Neuronal stem cell (in vitro differentiated cells): ENCODE results near the gene PTAFR.
"Not testable (repeated sequence)": the region's sequence is repeated elsewhere in the genome, so short reads cannot be mapped to it uniquely, and the experiment has no call there.

Experiments used
- DNase-seq: peaks from one replicate; pipeline ENCODE4 v3.0.0-alpha.2; 2013; ENCODE audit warnings: low spot score
- H2AFZ ChIP-seq: one replicate; pipeline ENCODE4 v1.6.1; 2013; ENCODE audit warnings: mild to moderate bottlenecking, low read length, inconsistent platforms
- H2AK5ac ChIP-seq: 2 replicates; pipeline ENCODE4 v1.6.1; 2013; ENCODE audit warnings: low read depth, mild to moderate bottlenecking, inconsistent platforms, low read length, moderate library complexity, mixed read lengths
- H2BK120ac ChIP-seq: 2 replicates; pipeline ENCODE4 v1.6.1; 2013; ENCODE audit warnings: low read depth, mild to moderate bottlenecking, inconsistent platforms, low read length, moderate library complexity, mixed read lengths
- H2BK12ac ChIP-seq: one replicate; pipeline ENCODE4 v1.6.1; 2013; ENCODE audit warnings: low read length, inconsistent platforms
- H2BK15ac ChIP-seq: 2 replicates; pipeline ENCODE4 v1.6.1; 2013; ENCODE audit warnings: mild to moderate bottlenecking, low read length, inconsistent platforms, mixed read lengths
- H2BK5ac ChIP-seq: one replicate; pipeline ENCODE4 v1.6.1; 2013; ENCODE audit warnings: inconsistent platforms, mild to moderate bottlenecking, low read length, moderate library complexity
- H3K14ac ChIP-seq: one replicate; pipeline ENCODE4 v1.6.1; 2013; ENCODE audit warnings: low read length, inconsistent platforms
- H3K18ac ChIP-seq: 2 replicates; pipeline ENCODE4 v1.6.1; 2013; ENCODE audit warnings: low read length, inconsistent platforms
- H3K23ac ChIP-seq: 2 replicates; pipeline ENCODE4 v1.6.1; 2013; ENCODE audit warnings: low read depth, mild to moderate bottlenecking, mixed read lengths, low read length, inconsistent platforms; ENCODE audit not compliant: poor library complexity
- H3K27ac ChIP-seq: replicated peaks from 3 replicates; pipeline ENCODE4 v1.5.1; 2013; ENCODE audit warnings: low read length, inconsistent platforms
- H3K27me3 ChIP-seq, 3 experiments: 2 replicates each; pipeline ENCODE4 v1.6.1; 2013; ENCODE audit warnings: low read length in 3 of 3, mild to moderate bottlenecking in 2 of 3, inconsistent platforms in 1 of 3, low read depth in 1 of 3, mixed read lengths in 1 of 3, moderate library complexity in 1 of 3; ENCODE audit not compliant: control insufficient read depth in 3 of 3, insufficient read depth in 3 of 3
- H3K36me3 ChIP-seq, 2 donors: replicated peaks in 1 of 2; 2 replicates each; pipeline ENCODE4 v1.6.1; 2013; ENCODE audit warnings: low read length in 2 of 2; ENCODE audit not compliant: control insufficient read depth in 2 of 2, insufficient read depth in 2 of 2
- H3K4ac ChIP-seq: 2 replicates; pipeline ENCODE4 v1.6.1; 2013; ENCODE audit warnings: inconsistent platforms, mild to moderate bottlenecking, low read length, moderate library complexity
- H3K4me1 ChIP-seq, 2 donors: 1 replicate in 1 of 2; 2 replicates in 1 of 2; pipeline ENCODE4 v1.6.1; 2013; ENCODE audit warnings: low read length in 2 of 2, low read depth in 1 of 2; ENCODE audit not compliant: control insufficient read depth in 2 of 2, insufficient read depth in 1 of 2
- H3K4me2 ChIP-seq: one replicate; pipeline ENCODE4 v1.6.1; 2013; ENCODE audit warnings: mild to moderate bottlenecking, low read length, inconsistent platforms; ENCODE audit not compliant: insufficient read depth, poor library complexity, severe bottlenecking
- H3K4me3 ChIP-seq, 2 donors: 2 replicates each; pipeline ENCODE4 v1.5.1; 2013; ENCODE audit warnings: low read length in 2 of 2, mild to moderate bottlenecking in 2 of 2, inconsistent platforms in 1 of 2, moderate library complexity in 1 of 2
- H3K79me1 ChIP-seq: one replicate; pipeline ENCODE4 v1.6.1; 2013; ENCODE audit warnings: low read depth, mild to moderate bottlenecking, inconsistent platforms, low read length, moderate library complexity
- H3K9ac ChIP-seq: one replicate; pipeline ENCODE4 v1.6.1; 2013; ENCODE audit warnings: mild to moderate bottlenecking, low read depth, low read length, inconsistent platforms; ENCODE audit not compliant: poor library complexity
- H3K9me3 ChIP-seq, 2 donors: replicated peaks in 1 of 2; 2 replicates each; pipeline versions ENCODE3 to v1.6.1; 2013; ENCODE audit warnings: low read length in 2 of 2, mild to moderate bottlenecking in 2 of 2, inconsistent platforms in 1 of 2, low read depth in 1 of 2, mixed read lengths in 1 of 2, moderate library complexity in 1 of 2; ENCODE audit not compliant: control insufficient read depth in 2 of 2, insufficient read depth in 1 of 2
- H4K8ac ChIP-seq: one replicate; pipeline ENCODE4 v1.6.1; 2013; ENCODE audit warnings: low read depth, mild to moderate bottlenecking, inconsistent platforms, low read length, moderate library complexity
- H4K91ac ChIP-seq: one replicate; pipeline ENCODE4 v1.6.1; 2013; ENCODE audit warnings: low read length, low read depth, mild to moderate bottlenecking, inconsistent platforms; ENCODE audit not compliant: poor library complexity
- WGBS, 2 donors: extraction: QIAGEN DNeasy Blood & Tissue Kit; methylation state at CpG; one replicate each; pipeline ENCODE4 v1.1.7; 2013; ENCODE audit warnings: missing lambda C conversion rate in 2 of 2, mixed read lengths in 1 of 2; ENCODE audit not compliant: insufficient read length in 2 of 2, insufficient replicate concordance in 1 of 2; ENCODE audit errors: extremely low coverage in 2 of 2; 5-methylcytosine and 5-hydroxymethylcytosine counted together

PTAFR gene

DNA sequence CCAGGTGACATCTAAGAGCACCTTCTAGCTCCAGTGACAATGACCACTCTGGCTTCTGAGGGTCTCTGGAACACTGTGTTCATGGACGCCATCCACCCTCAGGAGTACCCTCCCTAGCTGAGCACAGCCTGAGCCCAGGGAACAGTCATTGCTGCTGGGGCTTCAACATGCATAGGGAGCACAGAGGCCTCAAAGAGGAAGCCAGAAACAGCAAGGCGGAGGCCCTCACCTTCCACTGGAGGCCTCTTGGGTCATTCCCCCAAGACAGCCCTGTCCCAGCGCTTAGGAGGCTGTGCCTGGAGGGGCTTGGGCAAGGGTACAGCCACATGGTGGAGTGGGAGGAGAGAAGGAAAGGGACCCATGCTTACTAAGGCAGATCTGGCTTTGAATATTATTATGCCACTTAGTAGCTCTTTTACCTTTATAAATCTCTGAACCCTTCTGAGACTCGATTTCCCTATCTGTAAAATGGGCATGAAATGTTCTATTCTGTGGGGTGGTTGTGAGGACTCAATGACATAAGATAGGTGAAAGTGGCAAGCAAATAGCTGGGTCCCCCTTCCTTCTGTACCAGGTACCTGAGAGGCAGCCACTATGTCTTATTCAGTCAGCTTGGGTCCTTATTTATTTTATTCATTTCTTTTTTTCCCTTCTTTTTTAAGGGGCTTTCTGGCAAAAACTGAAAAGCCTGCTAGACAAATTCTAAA, 32.8 kb downstream of the PTAFR start:
- H2AFZ ChIP-seq = no peak overlapping the region
- H2BK5ac ChIP-seq = no peak overlapping the region
- H3K79me1 ChIP-seq = no peaks in the 10 kb centered on the region
- H3K4me2 ChIP-seq = no peak overlapping the region
- no peak for DNase-seq
- H3K27ac ChIP-seq = no peak overlapping the region
- H2AK5ac ChIP-seq = no peak overlapping the region
- peaks cover 0 to 5% (median 0%) of the 10 kb centered on the region in 3 experiments for H3K27me3 ChIP-seq
- no peak overlapping the region for H3K9ac ChIP-seq
- H3K23ac ChIP-seq = no peak overlapping the region
- H3K4me3 ChIP-seq = no peak overlapping the region
- H4K8ac ChIP-seq = no peak overlapping the region
- H3K9me3 ChIP-seq = no peaks in the 10 kb centered on the region
- H3K4ac ChIP-seq = no peak overlapping the region
- H2BK15ac ChIP-seq = no peak overlapping the region
- no peak overlapping the region for H2BK120ac ChIP-seq
- H3K18ac ChIP-seq = no peak overlapping the region
- no peak overlapping the region for H3K14ac ChIP-seq
- H3K4me1 ChIP-seq = peaks cover 4 to 8% of the 10 kb centered on the region in 2 donors
- no peak overlapping the region for H2BK12ac ChIP-seq
- WGBS, 2 donors = no CpG with 5 or more reads among the region's 4 CpGs
- no peak overlapping the region for H4K91ac ChIP-seq
- no peaks in the 10 kb centered on the region for H3K36me3 ChIP-seq

DNA sequence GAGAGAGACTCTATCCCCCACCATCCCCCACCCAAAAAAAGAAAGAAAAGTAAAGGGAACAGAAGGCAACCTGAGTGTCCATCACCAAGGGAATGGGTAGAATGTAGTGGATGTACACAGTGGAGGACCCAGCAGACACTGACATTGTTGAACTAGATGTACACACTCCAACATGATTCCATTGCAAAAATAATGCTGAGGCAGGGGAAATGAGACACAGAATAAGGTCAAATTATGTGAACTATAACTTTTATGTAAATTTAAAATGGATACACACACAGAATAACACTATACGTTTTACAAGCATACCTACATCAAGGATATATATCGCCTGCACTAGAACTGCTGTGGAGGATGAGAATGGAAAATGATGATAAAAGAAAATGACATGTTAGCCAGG, 34.8 kb downstream of the PTAFR start:
- Histone ChIP-seq H4K8ac (no peak overlapping the region), H3K4me3 (no peak overlapping the region), H3K4ac (no peak overlapping the region), H2BK120ac (no peak overlapping the region), H2BK12ac (no peak overlapping the region), H2BK15ac (no peak overlapping the region), H2BK5ac (no peak overlapping the region), H3K79me1 (no peaks in the 10 kb centered on the region), H3K27me3 (peaks cover 0 to 5% (median 0%) of the 10 kb centered on the region in 3 experiments), H3K9me3 (no peaks in the 10 kb centered on the region), H3K27ac (no peak overlapping the region), H3K4me1 (no peaks in the 10 kb centered on the region), H4K91ac (no peak overlapping the region), H3K4me2 (no peak overlapping the region), H3K14ac (no peak overlapping the region), H2AK5ac (no peak overlapping the region), H2AFZ (no peak overlapping the region), H3K18ac (no peak overlapping the region), H3K23ac (no peak overlapping the region), H3K36me3 (no peaks in the 10 kb centered on the region), H3K9ac (no peak overlapping the region)
- no peak for DNase-seq
- WGBS, 2 donors = no CpG with 5 or more reads among the region's 2 CpGs

DNA sequence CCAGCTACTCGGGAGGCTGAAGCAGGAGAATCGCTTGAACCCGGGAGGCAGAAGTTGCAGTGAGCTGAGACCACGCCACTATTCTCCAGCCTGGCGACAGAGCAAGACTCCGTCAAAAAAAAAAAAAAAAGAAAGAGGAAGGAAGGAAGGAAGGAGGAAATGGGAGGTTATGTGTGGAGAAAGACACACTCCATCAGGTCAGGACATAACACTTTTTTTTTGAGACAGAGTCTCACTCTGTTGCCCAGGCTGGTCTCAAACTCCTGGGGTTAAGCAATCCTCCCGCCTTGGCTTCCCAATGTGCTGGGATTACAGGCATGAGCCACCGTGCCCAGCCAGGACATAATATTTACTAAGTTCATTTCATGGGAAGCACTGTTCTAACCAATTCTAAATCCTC, 36.6 kb downstream of the PTAFR start:
- H3K9me3 ChIP-seq, H2BK15ac ChIP-seq, H3K27ac ChIP-seq, H2BK120ac ChIP-seq, H3K79me1 ChIP-seq, H4K8ac ChIP-seq, H3K4me2 ChIP-seq, H3K23ac ChIP-seq, H4K91ac ChIP-seq, H3K14ac ChIP-seq, H2BK12ac ChIP-seq, H3K27me3 ChIP-seq, H2AFZ ChIP-seq, H3K4ac ChIP-seq, H2AK5ac ChIP-seq, H3K9ac ChIP-seq, H3K4me3 ChIP-seq, H2BK5ac ChIP-seq, H3K18ac ChIP-seq, DNase-seq, H3K36me3 ChIP-seq, H3K4me1 ChIP-seq: not testable (repeated sequence)
- WGBS, 2 donors = no CpG with 5 or more reads among the region's 8 CpGs

DNA sequence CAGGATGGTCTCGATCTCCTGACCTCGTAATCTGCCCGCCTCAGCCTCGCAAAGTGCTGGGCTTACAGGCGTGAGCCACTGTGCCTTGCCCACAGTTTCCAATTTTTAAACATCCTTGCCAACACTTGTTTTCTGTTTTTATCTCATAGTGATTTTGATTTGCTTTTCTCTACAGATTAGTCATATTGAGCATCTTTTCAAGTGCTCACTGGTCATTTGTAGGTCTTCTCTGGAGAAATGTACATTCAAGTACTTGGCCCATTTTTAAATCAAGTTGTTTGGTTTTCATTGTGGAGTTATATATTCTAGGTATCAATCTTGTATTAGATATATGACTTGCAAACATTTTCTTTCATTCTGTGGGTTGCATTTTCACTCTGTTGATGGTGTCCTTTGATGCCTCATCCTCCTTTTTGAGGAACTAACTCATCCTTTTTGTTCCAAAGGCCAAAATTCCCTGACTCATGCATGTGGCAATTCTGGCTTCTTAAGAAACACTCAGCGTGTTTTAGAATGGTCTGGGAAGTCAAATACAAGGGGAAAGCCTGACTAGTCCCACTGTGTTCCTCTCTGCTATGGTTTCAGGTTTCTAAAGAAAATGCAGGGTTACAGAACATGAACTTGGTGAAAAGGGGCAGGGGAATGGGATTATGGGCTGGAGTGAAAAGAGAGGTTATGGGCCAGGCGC, 37.3 kb downstream of the PTAFR start:
- Histone ChIP-seq H3K4me3 (no peak overlapping the region), H4K8ac (no peak overlapping the region), H3K27me3 (peaks cover 0 to 5% (median 0%) of the 10 kb centered on the region in 3 experiments), H3K27ac (no peak overlapping the region), H2BK15ac (no peak overlapping the region), H3K14ac (no peak overlapping the region), H3K4ac (no peak overlapping the region), H4K91ac (no peak overlapping the region), H2AFZ (no peak overlapping the region), H3K18ac (no peak overlapping the region), H3K79me1 (no peaks in the 10 kb centered on the region), H3K4me2 (no peak overlapping the region), H2BK5ac (no peak overlapping the region), H3K23ac (no peak overlapping the region), H3K9me3 (no peaks in the 10 kb centered on the region), H3K36me3 (no peaks in the 10 kb centered on the region), H2BK12ac (no peak overlapping the region), H2BK120ac (no peak overlapping the region), H3K9ac (no peak overlapping the region), H2AK5ac (no peak overlapping the region), H3K4me1 (no peaks in the 10 kb centered on the region)
- no CpG with 5 or more reads among the region's 7 CpGs for whole genome bisulfite sequencing, 2 donors
- no peak for DNase-seq
